CD4-positive, alpha-beta T cell treated with Interferon gamma for 1 hour (primary cell): ENCODE results near the gene CAMSAP1.

Source experiments
- DNase-seq: peaks from one replicate; pipeline ENCODE4 v3.0.0-alpha.2; 2020

Gene CAMSAP1

DNA sequence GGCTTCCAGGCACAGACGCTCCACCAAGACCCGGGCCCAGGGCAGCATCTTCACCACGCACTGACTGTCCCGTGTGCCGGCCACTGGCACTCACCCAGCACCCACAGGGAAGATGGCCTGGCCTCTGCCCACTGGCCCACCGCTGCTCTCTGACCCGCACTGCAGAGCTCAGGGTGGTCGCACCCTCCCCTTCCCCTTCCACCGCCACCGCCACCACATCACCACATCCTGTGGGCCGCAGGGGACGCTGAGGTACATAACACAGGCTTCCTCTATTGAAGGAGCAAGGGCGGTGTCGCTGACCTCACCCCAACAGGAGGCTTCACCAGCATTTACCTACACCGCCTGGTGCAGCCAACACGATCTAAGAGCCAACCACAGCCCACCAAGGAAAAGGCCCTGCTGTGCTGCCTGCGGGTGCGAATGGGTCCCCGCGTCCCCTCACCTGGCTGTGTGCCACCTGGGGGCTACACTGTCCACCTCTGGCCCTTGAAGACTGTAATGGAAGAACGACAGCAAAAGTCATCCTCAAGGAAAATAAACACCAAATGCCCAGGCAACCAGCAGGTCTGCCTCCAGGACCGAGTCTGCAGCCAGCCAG is 101.8 kb downstream of the CAMSAP1 start:
- DNase-seq = no peak

DNA sequence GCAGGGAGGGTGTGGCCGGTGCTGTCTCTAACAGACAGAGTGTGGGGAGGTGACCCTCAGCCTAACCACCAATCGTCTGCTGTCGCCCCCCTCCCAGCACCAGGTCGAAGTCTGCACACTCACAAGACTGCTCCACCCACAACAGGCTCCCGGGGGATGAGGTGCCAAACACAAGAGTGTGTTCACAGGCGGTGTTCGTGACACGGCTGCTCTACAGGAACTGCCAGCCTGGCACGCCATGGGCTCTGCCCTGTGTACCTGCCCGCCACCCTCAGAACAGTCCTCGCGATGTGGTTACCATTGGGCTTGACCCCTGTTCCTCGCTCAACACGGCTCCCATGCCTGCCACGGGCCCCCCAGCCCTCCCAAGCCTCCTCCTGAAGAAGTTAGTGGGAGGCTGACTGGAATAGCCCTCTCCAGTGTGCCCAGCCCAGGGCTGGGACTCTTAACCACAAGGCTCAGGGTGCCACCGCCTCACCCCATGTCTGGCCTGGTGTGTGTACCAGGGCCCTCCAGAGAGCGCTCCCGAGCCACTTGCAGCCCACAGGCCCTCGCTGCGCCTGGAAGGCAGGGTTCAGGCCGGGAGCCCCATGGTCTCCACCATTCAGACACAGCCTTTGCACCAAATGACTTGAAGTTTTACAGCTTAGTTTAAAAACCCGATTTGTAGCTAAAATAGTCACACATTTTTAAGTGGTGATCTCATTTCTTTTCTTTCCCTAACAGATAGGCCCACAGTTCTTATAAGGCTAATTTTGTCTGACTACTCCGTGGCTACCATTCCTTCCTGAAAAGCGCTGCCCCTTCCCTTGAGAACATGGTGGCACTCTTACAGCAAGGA is 102.5 kb downstream of the CAMSAP1 start:
- no peak for DNase-seq

GRCh38 chr9:135803441-135803840 is 103.9 kb downstream of the CAMSAP1 start:
- no peak for DNase-seq

DNA sequence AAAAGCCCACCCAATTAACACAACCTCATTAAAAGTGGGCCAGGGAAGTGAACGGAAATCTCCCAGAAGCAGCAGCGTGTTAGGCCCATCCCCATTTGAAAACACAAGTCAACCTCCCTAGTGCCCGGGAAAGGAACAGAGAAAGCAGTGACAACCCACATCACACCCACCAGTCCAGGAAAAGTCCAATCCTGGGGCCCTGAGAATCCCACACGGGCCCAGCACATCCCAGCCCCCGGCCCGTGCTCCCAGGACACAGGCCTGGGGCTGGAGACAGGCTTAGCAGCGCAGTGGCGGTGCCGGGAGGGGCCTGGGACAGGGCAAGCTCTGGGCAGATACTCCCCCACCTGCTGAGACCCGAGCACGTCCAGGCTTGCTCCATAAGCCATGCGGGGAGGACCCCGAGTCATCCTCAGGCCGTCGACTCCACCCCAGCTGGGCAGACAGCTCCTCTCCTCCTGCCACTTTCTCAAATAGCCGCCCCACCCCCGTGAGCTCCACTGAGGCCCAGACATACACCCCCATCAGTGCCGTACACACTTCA is 104.4 kb downstream of the CAMSAP1 start:
- DNase-seq = no peak

DNA sequence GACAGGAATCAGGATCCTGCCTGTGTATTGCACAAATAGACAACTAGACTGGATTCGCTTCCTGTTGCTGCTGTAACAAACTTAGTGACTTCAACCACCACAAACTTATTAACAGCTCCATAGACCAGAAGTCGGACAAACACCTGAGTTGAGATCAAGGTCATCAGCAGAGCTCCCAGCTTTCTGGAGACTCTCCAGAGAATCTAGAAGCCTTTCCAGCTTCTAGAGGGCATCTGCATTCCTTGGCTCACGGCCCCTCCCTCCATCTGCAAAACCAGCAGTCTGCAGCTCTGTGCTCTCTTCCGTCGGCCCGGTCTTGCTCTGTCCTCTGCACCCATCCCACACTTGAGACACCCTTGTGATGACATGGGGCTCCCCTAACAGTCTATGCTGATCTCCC is 106.3 kb downstream of the CAMSAP1 start:
- no peak for DNase-seq

GRCh38 chr9:135799261-135799660 is 108.1 kb downstream of the CAMSAP1 start:
- DNase-seq = no peak

DNA sequence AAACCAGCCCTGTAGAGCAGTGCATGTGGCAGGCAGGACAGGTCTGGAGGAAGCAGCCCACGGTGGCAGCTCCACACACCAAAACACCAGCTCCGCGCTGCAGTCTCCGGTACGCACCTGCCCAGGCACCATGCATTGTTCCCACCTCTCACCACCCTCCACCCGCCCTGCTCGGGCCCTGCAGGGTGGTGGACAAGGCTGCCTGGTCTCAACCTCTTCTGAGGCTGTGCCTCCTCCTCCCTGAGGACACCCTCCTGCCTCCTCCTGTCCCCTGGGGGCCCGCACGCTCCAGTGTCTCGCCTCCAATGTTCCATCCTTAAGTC is 109.1 kb downstream of the CAMSAP1 start:
- DNase-seq = no peak

DNA sequence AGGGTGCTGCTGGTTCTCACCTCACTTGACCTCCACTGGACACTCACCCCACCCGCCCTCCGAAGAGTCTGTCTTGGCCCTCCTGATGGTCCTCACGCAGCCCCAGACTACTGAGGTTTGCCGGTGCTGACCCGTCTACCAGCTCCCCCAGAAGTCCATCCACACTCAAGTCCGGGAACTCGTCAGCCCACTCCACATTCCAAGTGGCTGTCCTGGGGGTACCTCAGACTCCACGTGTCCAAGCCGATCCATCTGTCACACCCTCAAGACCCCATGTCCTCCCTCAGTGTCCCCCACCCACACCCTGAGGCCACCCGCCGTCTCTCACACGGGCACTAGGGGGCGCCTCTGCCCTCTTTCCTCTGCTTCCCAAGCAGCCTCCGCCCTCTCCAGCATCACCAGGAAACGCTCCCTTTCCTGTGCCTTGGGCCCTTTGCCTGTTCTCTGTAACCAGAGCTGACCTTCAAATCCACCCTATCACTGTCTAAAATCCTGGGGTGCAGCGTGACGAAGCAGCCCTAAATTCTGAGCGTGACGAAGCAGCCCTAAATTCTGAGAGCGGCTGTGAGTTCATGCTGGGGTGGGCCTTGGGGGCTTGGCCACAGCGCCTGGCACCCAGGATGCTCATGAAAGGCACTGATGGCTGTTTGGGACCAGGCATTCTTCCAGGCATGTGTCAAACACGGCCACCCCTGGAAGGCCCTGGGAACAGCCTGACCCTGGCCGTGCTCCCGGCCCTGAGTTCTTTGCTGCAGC is 109.7 kb downstream of the CAMSAP1 start:
- no peak for DNase-seq

DNA sequence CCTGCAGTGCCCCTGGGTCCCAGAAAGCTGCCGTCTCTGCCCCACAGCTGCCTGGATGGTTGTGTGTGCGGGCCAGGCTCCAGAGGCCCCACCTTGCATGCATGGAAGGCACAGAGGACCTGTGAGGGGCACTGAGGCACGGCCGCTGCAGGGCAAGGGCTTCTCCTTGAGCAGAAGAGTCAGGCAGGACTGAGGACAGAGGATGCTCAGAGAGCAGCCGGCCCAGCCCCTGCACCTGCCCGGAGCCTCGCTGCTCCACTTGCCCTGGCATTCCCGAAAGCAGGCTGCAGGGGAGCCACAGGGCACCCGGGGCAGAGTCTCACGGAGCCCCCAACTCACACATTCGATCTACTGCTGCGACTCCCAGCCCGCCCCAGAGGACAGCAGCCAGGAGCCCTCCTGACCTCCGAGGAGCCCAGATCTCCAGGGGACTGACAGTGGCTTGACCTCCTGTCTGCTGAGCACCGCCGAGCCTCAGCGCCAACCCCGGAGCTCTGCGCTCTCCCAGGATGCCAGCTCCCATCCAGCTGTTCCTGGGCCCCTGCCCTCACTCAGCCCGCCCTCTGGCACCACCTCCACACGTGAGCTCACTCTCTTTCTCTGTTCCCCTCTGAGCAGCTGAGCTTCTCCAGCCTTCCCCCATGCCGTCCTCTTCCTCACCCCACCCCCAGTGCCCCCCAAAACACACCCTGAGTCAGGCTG is 110.4 kb downstream of the CAMSAP1 start:
- no peak for DNase-seq

DNA sequence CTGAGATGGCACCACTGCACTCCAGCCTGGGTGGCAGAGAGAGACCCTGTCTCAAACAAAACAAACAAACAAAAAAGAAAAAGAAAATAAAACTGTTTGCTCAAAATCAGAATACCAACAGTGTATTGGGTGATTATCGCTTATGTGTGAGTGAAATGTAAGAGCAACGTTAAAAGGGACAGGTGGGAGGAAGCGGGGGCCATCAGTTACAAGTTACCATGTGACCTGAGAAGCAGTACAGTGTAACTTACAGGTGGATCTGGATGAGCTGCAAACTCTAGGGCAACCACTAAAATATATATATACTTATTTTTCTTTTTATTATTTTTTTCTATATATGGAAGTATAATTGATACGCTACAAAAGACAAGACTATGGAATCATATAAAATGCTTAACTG is 112.0 kb downstream of the CAMSAP1 start:
- DNase-seq = no peak

DNA sequence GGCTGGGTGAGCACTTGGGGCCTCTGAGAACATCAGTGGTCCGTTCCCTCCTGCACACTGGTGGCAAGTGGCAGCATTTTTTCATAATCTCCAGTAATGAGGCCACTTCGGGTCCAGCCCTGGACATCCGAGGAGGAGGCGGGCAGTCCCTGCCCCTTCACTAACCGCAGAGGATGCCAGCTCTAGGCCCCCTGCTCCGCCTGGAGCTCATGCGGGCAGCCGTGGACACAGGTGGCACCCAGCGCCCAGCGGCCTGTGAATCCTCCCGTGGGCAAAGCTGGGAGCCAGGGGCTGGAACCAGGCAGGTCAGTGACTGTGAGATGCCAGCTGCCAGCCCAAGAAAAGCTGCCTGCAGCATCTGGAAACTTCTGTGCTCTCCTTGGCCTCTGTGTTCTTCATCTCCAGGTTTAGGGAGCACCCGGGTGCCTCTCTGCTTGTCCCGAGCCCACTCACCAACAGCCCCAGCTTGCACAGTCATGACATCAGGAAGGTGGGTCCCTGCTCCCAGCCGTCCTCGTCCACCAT is 112.9 kb downstream of the CAMSAP1 start:
- DNase-seq = no peak

- no peak for DNase-seq
Observed at GRCh38 chr9:135794057-135794335, 113.3 kb downstream of the CAMSAP1 start.

- DNase-seq = no peak
Observed at GRCh38 chr9:135793221-135794056, 113.9 kb downstream of the CAMSAP1 start.

DNA sequence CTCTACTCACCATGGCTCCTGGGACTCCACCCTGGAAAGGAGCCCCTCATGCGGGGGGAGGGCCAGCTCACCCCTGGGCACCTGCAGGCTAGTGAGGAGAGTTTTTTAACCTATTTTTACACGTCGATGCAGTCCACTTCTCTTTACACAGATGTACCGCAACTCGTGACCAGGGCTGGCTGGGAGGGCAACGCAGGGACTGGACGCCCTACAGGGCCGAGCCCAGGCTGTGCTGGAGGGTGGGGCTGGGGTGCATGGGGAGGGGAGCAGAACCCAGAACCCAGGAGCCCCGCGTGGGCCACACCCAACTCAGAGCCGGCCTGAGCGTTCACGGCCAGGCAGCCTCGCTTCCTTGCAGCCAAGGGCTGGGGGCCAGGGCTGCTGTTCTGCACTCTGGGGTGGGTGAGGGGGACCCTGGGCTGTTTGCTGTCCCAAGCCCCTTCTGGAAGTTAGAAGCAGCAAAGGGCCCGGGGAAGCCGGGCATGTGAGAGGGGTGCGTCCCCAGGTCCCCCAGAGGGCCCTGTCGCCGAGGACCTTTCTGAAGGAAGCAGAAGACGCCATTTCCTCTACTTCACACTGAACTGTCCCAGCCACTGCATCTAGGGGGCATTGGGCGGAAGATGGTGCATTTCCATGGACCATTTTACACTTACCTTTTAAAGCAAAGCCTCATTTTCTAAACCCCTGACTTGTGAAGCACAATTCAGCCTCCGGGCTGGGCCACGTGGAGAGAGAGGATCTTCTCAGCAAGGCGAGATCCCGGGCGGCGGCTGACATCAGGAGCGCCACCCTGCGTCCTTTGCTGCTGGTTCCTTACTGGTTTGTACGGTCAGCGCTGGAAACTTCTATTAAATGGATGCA is 114.8 kb downstream of the CAMSAP1 start:
- no peak for DNase-seq

DNA sequence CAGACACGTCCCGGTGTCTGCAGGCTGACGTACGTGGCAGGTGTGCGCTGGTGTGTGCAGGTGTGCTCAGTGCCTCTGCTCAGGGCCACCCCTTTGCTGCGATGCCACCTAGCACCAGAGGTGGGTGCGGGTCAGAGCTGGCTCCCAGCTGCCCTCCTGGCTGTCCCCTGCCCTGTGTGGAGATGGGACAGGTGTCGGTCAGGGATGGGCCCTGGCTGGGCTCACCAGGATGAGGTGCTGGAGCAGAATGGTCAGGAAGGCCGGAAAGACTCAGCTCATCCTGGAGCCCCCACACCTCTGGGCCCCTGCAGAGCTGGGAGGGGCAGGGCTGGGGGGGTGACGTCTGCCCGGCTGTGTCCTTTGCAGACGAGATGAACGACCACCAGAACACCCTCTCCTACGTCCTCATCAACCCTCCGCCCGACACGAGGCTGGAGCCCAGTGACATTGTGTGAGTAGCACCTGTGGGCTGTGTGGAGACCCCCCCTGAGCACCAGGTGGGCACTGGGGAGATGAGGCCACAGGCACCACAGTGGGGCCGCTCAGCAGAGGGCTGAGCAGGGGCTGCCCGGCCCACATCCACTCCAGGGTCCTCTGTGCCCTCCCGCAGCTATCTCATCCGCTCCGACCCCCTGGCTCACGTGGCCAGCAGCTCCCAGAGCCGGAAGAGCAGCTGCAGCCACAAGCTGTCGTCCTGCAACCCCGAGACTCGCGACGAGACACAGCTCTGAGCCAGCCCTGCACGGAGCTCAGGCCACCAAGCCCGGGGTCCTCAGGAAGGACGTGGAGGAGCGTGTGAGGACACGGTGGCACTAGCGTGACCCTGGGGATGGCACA is 115.7 kb downstream of the CAMSAP1 start:
- no peak for DNase-seq

DNA sequence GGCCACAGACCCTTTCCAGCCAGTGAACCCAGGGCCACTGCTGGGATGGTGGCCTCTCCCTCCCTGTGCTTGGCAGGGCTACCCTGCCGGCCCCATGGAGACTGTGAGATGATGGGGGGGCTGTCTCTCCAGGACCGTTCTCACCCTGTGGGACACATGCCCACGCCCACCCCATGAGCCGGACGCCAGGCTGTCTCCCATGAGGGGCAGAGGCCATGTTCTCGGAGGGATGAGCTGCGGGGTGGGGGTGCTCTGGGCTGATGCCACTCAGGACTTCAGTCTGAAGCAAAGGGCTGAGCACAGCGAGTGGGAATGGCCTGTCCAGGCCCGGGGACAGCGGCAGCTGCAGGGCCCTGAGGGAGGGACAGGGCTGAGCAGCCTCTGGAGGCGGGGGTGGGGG is 116.5 kb downstream of the CAMSAP1 start:
- DNase-seq = no peak

DNA sequence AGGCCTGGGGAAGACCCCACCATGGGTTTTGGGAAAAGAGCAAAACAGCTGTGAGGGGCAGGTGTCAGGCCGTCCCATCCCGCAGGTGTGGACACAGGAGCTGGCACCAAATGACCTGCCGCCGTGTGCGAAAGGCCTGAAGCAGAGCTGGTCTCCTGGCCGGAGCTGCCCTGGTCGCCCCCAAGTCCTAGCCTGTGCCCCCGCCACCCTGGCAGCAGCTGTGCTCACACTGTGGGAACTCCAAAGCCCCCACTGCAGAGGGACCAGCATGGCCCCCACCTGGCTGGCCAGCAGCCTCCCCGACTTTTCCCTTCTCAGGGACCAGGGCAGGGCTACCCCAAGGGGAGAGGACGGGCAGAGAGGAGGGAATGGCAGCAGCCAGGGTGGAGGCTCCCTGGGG is 117.0 kb downstream of the CAMSAP1 start:
- no peak for DNase-seq

DNA sequence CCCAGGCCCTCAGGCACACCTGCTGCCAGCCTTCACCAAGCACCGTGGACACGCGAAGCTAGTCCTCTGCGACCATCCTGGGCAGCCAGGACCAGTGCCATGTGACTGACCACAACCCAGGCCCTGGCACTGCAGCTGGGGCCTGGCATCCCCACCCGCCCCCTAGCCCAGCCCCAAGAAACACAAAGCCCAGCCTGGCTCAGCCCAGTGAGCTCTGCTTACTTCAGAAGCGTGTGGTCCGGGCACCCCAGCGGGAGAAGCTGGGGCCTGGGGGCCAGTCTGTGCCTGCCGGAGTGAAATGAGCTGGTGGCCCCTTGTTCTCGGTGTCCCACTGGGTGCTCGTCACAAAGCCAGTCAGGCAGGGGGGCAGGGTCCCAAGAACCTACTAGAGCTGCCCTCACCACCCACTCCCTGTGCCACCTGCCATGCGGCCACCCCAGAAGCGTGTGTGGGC is 117.5 kb downstream of the CAMSAP1 start:
- no peak for DNase-seq

- no peak for DNase-seq
Observed at GRCh38 chr9:135788576-135789300, 118.6 kb downstream of the CAMSAP1 start.
